Activated T-cell treated with anti-CD3 and anti-CD28 coated beads, Interleukin-2, amount 50 U/mL, for 48 hours (primary cell): ENCODE data around the gene CDS2.
"Not testable (repeated sequence)": the region's sequence is repeated elsewhere in the genome, so short reads cannot be mapped to it uniquely, and the experiment has no call there.

ENCODE experiments used
- DNase-seq, 2 experiments: peaks; one replicate each; pipeline ENCODE4 v3.0.0-alpha.2; 2020

CDS2 gene

DNA sequence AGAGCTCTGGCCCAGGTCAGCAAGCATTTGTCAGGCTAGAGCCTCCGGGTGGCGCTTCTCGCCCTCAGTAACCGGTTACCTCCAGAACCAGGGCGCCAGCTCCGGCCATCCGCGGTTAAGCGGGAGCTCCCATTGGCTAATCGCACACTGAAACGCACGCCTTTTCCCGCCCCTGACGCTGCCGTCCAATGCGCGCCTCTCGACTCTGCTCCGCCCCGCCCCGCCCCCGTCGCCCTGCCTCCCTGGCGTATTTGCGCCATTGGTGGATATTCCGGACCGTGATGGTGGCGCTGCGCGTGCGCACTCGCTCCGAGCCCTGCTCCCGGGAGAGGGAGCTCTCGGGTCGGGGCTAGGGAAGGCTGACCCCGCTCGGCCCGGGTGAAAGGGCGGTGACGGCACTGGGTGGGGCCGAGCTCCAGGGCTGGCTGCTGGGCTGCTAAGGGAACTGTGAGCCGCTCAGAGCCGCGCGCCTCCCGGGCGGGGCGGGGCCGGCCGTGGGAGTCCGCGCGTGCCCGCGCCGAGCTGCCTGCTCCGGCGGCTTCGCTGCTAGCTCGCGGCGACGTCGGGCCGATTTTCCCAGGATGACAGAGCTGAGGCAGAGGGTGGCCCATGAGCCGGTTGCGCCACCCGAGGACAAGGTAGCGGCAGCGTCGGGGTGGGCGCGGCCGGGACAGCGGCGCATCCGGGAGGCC, at the start of gene CDS2:
CDS2 (plus strand) TSS at position 497 of the 692 bp plus-strand sequence; CDS start at position 582, 85 bp downstream.
- DNase-seq = peak; percentile 100

DNA sequence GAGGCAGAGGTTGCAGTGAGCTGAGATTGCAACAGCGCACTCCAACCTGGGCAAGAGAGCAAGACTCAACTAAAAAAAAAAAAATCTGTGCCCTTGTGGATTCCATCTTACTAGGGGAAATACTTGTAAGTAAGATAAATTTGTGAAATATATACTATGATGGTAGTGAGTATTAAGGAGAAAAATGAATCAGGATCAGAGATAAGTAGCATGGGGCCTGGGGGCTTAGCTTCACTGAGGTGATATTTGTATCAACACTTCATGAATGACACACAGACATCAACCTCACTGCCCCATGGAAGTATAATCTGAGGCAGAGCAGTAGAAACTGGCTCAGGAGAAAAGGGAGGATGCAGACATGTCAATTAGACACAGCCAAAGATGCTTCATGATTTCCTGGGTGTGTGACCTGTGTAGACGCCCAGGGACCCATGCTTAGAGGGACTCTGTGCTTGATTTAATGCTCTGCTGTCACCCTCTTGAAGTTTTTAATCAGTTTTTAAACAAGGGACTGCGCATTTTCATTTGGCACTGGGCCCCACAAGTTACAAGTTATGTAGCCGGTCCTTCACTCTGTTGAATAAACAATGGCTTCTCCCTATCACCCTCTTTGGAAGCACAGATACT, 48.9 kb upstream of the CDS2 start:
- peak; percentile 34 to 42 for DNase-seq

DNA sequence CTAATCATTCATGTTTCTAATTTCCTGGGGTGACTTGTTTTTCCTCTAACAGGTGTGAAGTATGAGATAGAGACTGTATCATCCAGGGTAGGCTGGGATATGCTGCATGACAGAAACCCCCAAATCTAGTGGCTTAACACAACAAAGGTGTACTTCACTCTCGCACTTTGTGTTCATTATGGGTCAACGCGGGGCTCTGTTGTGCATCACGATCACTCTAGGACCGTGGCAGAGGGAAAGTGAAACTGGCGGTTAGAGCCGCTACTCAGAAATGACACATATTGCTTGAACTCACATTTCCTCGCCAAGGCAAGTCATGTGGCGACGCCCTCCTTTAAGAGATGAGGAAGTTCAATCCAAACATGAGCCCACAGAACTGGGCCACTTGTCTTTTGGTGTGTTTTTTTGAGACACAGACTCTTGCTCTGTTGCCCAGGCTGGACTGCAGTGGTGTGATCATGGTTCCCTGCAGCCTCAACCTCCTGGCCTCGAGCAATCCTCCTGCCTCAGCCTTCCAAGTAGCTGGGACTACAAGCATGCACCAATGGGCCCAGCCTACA, 48.3 kb upstream of the CDS2 start:
- DNase-seq = peak; percentile 81 to 82

DNA sequence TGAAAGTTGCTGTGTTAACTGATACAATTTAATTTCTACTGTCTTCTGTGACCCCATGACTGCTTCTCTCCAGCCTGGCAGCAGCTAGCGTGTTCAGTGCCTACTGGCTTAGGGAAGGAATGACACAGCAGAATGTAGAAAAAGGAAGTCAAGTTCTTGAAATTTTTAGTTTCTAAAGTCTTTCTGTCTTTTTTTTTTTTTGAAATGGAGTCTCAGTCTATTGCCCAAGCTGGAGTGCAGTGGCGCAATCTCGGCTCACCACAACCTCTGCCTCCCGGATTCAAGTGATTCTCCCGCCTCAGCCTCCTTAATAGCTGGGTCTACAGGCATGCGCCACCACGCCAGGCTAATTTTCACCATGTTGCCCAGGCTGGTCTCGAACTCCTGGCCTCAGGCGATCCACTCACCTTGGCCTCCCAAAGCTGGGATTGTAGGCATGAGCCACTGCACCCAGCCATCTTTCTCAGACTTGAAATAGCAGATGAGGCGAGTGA, 46.4 kb upstream of the CDS2 start:
- peak; percentile 38 to 40 for DNase-seq

DNA sequence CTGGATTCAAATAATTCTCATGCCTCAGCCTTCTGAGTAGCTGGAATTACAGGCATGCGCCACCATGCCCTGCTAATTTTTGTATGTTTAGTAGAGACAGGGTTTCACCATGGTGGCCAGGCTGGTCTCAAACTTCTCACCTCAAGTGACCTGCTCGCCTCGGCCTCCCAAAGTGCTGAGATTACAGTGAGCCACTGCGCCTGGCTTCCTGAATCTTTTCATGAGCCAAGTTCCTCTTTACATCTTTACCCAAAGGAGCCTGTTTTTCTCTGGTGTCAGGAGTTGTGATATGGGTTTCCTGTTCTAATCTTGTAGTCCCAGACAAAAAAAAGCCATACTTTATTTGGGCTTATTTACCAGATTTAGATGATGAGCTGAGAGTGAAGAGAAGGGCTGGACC, 41.4 kb upstream of the CDS2 start:
- no peak for DNase-seq

DNA sequence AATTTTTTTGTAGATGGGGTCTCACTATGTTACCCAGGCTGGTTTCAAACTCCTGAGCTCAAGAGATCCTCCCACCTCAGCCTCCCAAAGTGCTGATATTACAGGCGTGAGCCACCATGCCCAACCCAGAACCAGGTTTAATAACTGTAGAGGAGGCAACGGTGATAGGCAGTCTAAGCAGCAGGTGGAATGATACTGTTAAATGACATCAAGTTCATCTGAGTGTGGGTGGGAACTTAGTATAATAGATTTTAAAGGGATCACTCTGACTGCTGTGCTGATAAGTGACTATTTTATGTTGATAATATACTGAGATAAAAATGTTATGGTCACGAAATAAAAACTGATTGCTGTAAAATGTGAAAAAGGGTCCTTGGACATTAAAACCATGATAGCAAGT, 38.1 kb upstream of the CDS2 start:
- DNase-seq = no peak

DNA sequence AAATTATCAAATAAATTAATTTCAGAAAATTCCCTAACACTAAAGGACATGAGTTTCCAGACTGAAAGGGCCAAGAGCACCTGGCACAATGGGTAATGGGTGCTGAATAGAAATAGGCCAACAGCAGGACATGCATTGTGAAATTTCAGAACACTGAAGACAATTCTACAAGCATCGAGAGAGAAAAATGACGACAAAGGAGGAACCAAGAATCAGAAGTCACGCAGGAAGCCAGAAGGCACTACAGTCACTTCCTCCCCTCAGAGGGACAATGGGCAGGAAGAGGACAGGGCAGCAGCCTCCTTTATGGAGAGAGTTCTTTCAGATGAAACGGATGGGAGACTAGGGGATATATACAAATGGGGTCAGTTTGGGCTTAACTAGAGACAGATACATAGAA, 36.6 kb upstream of the CDS2 start:
- no peak for DNase-seq

DNA sequence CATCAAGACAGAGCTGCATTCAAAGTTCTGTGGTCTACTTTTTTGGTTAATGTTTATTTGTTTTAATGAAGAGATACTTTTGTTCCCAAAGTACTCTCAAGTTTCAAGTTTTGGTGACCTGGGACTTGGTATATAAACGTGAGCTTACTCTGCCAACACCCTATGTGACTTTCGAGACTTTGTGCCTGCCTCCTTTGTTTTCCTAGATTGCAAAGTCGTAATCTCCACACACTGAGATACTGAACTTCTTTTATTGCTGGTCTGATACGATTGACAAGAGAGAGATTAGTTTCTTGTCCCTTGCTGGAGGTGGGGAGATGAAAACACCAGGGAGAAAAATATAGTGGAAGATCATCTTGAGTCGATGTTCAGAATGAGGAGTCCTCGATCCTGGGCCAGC, 34.9 kb upstream of the CDS2 start:
- DNase-seq = no peak

DNA sequence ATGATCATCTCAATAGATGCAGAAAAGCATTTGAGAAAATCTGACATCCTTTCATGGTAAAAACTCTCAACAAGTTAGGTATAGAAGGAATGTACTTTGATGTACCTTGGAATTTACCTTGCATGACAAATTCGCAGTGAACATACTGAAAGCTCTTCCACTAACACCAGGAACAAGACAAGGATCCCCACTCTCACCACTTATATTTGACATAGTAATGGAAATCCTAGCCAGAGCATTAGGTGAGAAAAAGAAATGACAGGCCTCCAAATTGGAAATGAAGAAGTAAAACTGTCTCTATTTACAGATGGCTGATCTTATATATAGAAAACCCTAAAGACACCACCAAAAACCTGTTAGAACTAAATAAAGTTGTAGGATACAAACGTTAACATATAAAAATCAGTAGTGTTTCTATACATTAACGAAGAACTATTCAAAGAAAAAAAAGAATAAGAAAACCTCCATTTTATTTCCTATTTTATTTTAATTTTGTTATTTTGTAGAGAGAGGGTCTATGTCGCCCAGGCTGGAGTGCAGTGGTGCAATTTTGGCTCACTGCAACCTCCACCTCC, 34.0 kb upstream of the CDS2 start:
- no peak for DNase-seq

DNA sequence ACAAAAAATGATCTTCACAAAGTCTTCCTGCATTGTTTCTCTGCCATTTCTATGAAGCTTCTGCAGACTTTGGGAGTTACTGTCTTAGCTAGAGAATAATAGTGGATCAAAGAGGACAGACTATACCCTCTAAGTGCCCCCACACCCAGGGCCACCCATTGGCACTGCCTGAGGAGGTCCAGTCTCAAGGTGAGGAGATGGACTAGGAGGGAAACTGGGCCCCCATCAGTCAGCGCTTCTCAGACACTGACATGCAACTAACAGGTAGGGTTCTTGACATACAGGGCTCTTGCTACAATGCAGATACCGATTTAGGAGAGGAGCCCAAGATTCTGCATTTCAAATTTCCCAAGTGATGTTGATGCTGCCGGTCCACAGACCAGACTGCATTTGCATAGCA, 31.4 kb upstream of the CDS2 start:
- no peak for DNase-seq

DNA sequence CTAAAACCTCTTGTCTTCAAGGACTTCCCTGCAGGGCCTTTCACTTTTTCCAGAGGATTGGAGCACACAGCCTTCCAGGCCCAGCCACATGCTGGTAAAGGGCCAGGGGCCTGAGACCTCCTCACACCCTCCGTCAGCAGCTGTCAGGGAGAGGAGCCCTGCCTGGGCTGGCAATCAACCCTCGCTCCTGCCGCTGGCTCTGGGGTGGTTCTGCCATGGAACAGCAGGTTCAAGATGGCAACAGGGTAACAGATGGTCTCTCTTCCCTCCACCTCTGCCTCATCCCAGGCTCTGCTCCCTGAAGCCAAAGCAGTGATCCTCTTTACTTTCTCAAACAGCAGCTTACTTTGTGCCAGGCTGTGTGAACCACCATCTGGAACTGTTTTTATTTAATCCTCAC, 30.9 kb upstream of the CDS2 start:
- DNase-seq = no peak

DNA sequence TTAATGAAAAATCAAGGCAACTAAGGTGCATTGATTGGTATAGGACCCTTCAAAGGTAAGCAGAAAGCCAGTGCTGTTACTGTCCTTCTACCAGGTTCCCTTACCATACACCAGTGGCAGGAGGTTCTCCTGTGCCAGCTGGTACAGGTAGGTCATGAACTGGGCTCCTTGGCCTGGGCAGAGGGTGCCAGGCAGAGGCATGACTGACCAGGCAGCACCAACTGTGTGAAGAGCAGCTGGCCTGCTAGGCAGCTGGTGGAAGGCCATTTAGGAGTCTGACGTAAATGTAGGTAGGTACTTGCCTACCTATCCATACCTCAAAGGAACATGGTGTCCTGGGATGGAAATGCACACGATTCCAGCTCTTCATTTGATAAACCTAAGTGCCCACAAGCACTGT, 30.3 kb upstream of the CDS2 start:
- no peak for DNase-seq

DNA sequence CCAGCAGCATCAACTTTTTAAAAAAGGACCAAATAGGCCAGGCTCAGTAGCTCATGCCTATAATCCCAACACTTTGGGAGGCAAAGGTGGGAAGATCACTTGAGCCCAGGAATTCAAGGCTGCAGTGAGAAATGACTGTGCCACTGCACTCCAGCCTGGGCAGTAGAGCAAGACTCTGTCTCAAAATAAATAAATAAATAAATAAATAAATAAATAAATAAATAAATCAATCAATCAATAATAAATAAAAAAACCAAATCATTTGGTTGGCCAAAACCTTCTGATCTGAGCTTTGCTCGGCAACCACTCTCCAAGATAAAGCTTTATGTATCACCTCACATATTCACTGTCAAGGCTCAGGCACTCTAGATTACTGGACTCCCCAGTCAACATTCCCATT, 27.8 kb upstream of the CDS2 start:
- DNase-seq = not testable (repeated sequence)

DNA sequence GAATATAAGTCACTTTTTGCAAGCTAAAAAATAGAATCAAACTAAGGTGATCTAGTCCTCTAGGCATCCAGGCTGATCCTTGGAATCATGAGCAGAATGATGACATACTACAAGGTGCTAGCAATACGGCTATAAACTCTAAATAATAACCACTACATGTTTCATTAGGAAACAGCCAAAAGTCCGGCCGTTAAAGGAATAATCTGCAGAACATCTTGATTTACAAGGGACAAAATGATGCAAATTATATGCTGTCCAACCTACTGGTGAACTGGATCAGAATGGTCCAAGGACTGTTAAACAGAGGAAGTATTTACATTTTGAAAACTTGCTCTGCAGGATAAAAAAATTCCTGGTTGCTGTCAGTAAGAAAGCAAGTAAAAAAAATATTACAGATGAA, 26.9 kb upstream of the CDS2 start:
- not testable (repeated sequence) for DNase-seq

DNA sequence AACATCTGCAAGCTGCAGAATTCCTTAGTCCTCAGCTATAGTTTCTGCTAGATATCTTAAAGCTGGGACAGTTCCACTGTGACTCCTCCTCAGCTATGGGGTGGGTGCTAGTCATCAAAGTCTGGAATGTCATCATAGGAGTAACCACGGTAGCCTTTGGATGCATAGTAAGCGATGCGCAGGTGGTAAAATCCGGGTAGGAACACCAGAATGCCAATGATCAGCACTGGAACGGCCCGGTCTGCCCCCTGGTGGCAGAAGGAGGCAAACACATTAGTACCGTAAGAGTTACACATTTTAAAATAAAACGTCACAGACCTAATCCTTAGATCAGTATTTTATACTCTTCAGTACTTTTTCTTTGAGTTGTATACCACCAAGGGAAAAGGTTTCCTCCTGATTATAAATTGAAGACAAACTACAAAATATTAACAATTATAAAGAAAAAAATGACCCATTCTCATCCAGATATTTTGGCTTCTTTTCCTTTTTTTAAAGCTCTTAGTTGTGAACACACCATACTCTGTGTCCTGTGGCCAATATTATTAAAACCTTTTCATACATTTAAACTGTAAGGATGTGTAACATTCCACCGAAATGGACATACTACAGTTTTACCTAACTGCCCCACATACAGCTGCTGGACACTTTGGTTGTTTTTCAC, 26.0 kb upstream of the CDS2 start:
- peak; percentile 86 to 88 for DNase-seq

DNA sequence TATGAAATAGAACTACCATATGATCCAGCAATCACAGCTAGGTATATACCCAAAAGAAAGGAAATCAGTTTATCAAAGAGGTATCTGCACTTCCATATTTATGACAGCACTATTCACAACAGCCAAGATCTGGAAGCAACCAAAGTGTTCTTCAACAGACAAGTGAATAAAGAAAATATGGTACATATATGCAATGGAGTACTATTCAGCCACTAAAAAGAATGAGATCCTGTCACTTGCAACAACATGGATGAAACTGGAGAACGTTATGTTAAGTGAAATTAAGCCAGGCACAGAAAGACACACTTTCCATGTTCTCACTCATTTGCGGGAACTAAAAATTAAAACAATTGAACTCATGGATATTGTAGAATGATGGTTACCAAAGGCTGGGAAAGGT, 22.3 kb upstream of the CDS2 start:
- no peak for DNase-seq

DNA sequence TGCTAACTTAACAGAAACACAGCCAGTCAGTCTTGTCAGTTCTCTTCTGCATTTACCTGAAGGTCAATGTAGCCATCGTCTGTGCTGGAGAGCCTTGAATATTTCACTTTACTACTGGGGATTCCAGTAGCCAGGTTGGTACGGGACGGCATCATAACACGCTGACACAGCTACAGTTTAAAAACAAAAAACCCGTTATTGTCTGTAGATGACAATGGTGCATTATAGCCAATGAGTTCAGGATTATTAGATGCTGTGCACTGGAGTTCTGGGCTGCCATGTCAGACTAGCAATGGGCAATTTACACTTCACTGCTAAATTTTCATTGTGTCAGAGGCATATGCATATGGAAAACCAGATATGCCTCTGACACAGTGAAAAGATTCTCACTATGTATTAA, 17.5 kb upstream of the CDS2 start:
- DNase-seq = no peak

DNA sequence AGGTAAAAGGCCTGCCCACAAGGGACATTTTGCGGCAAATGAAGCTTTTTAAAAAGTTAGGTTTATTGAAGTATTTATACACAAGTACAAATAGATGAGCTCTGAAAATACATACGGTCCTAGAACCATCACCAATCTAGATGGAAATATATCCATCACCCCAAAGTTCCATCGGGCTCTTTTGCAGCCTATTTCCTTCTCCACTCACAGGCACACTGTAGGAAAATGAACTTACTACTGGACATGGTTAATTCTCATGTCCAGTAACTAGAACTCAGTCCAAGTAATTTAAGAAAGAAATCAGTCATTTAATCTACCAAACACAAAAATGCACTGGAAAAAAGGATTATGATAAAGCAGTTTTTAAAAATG, 13.2 kb upstream of the CDS2 start:
- no peak for DNase-seq

DNA sequence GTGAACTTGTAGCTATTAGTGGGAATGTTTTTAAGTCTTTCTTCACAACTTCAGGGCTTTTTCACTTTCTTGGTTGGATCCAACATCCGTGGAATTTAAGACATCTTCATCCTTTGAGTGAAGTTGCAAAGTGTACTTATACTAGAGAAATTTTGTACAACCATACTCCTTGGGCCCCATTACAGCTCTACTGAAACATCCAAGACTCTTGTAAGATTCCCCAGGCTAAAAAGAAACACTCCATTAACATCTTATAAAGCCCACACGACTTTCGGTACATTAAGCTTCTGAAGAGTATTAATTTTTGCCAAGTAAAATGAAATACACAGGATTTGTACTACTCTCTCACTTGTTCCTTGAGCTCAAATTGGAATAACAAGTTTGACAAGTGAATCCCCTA, 12.4 kb upstream of the CDS2 start:
- no peak for DNase-seq

DNA sequence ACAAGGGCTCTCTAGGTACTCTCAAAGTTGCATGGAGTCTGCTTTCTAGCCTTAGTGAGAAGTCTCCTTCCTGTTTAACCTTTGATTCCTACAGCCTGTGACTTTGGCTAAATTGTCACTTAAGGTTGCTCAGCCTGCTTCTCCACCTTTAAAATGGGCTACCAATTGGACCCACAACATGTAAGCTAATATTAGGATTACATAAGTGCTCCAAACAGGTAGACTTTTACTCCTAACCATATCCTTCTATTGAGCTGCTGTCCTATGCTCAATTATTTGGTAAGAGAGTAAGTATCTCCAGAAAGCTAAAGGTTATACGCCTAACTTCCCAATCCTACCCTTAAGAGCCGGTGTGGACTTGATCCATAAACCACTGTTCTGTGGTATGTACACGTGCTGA, 9.9 kb upstream of the CDS2 start:
- no peak for DNase-seq

DNA sequence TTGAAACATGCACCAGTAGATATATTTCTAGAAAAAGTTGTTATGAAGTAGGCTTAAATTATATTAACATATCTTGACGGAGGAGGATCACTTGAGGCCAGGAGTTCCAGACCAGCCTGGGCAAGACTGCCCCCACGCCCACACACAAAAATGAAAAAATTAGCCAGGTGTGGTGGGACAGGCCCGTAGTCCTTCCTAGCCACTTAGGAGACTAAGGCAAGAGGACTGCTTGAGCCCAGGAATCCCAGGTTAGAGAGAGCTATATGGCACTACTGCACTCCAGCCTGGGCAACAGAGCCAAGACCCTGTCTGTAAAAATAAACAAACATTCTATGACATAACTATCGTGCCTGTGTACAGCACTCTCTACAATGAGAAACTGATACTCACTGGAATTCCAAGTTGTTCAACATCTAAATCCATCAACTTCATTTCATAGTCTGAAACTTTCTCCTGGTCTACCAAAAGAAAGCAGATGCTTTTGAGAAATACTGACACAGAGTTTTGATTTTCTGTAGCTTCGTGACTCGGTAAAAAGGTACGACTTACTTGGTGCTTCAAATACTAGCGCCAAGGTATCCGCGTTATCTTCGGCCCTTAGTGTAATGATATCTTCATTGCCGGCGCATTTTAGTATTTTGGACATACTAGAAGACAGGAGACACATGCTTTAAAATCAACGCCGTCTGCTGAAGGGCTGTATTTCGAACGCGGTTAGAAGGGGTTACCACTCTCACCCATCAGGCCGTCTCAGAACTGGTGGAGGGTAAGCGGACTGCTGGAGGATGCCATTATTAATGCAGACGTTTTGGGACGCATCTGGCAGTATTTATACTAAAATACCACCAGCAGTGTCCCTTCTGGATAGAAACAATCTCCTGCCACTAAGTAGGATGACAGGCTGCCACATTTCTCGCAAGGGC, 8.3 kb upstream of the CDS2 start:
- DNase-seq = peak; percentile 36 to 51

DNA sequence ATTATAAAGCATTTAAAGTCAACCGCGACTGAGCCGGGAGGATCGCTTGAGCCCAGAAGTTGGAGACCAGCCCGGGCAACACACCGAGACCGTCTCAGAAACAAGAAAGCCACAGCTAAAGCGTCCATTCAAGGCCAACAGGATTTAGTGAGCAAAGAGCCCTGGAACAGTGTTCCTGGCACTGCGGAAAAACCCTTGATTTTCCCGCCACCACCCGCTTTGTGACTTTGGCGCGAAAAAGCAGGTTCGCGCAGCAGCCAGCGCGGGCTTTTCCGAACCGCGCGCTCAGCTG, 7.7 kb upstream of the CDS2 start:
- no peak for DNase-seq
